Middle frontal gyrus (tissue), 1 donor: ENCODE results near the gene IMPG1.

Source experiments
- DNase-seq: peaks from one replicate; pipeline ENCODE4 v3.0.0-alpha.2; 2015; ENCODE audit warnings: low spot score; ENCODE audit errors: extremely low spot score

The IMPG1 gene

GRCh38 chr6:76072562-76072961, at the start of gene IMPG1:
Gene IMPG1 (minus strand): TSS chr6:76072662. CDS start chr6:76072488, 174 bp downstream.
- no peak for DNase-seq

DNA sequence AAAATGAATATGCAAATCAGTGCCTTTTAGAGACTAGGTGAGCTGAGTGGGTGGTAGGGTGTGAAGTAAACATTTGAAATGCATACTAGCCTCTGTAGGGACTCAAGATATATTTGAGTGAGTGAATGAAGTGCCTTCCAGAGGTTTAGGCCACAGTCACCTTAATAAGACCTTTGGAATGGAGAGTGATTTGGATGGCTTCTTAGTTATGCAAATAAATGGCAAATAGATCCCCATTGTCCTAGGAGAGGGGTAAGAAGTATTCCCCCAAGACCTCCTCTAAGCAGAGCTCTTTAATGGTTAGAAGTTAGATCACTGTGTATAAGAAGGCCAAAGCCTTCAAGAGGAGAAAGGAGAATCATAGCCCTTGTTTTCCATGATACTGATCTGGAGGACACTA, 47.8 kb upstream of the IMPG1 start:
- DNase-seq = no peak

DNA sequence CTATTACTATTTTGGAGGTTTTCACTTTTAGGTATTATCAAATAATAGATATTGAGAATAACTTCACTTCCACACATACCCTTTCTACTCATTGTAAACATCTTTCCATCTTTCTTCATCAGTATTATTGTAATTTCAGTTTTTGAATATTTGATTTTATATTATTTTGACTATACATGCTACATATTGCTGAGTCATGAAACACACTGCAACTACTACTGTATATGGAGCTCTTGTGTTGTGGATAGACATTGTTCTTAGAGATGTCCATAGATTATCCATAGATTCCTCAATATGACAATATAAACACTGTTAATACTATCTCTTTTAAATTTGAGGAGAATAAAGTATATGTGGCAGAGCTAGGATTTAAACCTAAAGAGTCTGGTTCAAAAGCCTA, 819 bp upstream of the IMPG1 start:
- no peak for DNase-seq

- DNase-seq = no peak
These were observed 15.0 kb downstream of the IMPG1 start for GRCh38 chr6:76057469-76057868.

GRCh38 chr6:76052314-76052713, 20.1 kb downstream of the IMPG1 start:
- no peak for DNase-seq

- DNase-seq = no peak
These were observed 28.8 kb downstream of the IMPG1 start for GRCh38 chr6:76043690-76044089.

- DNase-seq = no peak
These were observed 36.7 kb downstream of the IMPG1 start for GRCh38 chr6:76035713-76036112.

DNA sequence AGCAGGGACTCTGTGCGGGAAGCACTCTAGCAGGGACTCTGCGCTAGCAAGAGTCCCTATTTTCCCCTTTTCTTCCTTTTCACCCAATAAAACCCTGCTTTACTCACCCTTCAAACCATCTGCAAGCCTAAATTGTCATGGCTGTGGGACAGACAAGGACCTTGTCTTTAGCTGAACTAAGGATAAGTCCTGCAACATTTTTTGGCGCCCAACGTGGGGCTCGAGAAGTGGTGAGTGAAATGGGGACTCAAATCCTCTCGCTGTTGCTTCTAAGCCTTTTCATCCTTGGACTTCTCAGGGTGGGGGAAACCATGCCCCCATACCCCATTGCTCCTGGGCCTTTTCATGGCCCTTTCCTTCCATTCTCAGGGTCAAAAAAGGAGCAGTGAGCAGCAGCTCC, 46.4 kb downstream of the IMPG1 start:
- DNase-seq = no peak

- DNase-seq = no peak
These were observed 57.6 kb downstream of the IMPG1 start for GRCh38 chr6:76014626-76015530.

GRCh38 chr6:76004202-76004601, 68.3 kb downstream of the IMPG1 start:
- DNase-seq = no peak

DNA sequence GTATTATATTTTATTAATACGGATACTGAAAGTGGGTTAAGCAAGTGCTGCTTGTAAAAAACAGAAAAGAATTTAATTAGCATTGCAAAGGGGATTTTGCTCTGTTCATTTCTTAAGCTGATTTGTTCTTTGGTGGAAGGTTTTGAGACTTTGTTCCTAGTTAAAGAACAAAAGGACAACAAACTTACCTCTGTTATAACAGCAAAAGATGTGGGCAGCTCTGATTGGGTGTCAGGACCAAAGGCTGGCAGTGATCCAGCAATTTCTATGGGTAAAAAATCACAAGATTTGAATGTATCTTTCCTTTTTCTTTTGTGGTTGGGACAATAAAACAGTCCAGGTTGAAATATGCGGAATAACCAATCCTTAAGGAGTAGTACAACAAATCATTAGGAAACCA, 68.8 kb downstream of the IMPG1 start:
- DNase-seq = no peak

GRCh38 chr6:76003113-76003512, 69.3 kb downstream of the IMPG1 start:
- no peak for DNase-seq

DNA sequence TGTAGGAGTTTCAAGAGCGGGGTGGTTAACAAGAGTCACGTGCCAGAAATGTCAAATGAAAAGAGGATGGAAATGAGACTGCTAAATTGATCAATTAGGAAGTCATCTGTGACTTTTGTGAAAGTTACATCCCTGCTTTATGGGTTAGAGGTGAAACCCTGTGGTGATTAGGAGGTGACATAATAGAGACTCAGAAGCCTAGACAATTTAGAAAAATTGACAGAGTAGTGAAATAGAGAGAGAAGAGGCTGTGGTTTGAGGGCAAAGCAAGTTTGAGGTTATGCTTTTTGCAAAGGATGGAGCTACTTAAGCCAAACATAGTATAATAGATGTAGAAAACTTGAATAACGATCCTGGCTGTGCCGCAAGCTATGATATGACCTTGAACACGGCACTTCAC, 71.8 kb downstream of the IMPG1 start:
- DNase-seq = no peak

DNA sequence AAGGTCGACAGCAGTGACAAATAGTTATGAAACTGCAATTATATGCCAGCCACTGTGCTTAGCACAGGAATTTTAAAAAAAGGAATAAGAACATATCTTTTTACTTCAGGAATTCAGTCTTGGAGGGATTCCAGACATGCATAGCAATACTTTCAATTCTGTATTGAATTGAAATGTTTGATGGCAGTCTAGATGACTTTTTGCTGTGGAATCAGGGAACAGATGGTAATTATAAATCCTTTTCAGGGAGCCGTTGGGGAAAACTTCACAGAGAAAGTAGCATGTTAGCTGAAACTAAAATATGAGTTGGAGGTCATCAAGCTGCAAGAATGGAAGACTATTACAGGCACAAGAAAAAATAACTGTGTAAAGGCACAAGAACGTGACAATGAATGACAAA, 74.8 kb downstream of the IMPG1 start:
- DNase-seq = no peak

DNA sequence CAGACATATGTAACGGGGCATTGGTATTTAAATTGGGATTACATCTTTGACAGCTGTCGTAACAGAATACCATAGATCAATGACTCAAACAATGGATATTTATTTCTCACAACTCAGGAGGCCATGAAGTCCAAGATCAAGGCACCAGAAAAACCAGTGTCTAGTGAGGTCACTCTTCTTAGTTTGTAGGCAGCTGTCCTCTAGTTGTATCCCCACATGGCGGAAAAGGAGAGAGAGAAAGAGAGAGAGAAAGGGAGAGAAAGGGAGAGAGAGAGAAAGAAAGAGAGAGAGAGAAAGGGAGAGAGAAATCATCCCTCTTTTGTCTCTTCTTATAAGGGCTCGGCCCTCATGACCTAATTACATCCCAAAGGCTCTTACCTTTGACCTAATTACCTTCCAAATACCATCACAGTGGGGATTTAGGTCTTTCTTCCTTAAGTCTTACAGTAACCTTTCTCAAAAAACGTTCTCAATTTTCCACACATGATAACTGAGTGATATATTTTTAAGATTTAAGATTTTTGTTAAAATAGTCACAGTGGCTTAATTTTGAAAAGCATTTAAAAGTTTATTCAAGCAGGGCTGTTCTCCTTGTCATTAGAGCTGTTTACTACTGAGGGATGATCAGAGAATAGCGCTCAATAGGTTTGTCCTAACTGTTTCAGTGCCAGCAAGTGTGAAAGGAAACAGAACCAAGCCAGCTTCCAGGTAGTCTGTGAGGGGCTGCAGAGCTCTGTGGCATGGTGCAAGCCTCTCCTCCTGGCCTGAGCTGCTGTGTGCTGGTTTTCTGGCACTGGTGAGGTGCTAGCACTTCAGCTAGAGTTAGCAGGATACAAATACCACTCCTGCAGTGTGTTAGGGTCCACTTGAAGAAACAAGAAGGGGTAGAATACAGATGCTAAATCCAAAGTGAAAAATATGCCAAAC, 79.0 kb downstream of the IMPG1 start:
- no peak for DNase-seq

DNA sequence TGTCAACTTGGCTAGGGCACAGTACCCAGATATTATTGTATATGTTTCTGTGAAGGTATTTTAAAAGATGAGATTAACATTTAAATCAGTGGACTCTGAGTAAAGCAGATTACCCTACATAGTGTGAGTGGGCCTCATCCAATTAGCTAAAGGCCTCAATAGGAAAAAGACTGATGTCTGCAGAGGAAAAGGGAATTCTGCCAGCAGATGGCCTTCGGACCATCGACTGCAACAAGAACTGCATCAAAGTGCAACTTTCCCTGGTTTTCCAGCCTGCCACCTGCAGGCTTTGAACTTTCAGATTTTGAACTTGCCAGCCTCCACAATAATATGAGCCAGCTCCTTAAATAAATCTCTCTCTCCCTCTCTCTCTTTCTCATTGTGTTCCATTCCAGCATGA, 80.5 kb downstream of the IMPG1 start:
- DNase-seq = no peak

DNA sequence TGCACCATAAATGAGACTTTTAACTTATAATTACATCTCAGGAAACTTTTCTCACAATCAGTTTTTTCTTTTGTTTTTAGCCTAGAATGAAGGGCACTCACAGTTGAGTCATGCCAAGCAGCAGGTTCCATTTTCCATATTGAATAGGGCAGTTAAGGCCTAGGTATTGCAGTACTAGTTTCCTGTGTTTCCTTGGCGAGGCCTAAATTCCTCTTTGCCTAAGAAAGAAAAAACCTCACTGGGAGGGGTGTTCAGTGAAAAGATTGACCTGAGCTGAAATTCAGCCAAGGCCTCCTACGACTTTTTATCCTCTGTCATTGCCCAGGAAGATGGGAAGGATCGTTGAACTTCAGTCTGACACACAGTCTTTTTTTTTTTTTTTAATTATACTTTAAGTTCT, 85.5 kb downstream of the IMPG1 start:
- no peak for DNase-seq

DNA sequence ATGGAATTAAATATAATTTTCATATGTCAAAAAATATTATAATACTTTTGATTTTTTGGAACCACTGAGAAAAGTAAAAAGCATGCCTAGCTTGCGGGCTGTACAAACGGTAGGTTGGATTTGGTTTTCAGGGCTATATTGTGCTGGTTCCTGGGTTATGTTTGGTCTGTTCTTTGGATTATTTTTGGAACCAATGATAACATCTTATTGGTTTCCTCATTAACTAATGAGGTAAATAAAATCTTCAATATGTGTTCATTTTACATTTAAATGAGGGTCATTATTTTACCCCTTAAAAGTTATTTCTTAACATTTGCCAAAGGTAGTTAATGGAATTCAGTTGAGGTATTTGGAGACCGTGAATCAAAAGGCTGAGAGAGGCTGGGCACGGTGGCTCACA, 96.6 kb downstream of the IMPG1 start:
- no peak for DNase-seq

GRCh38 chr6:75970093-75970492, 102.4 kb downstream of the IMPG1 start:
- no peak for DNase-seq

GRCh38 chr6:75968143-75968542, 104.3 kb downstream of the IMPG1 start:
- no peak for DNase-seq

GRCh38 chr6:75963569-75963968, 108.9 kb downstream of the IMPG1 start:
- DNase-seq = no peak

DNA sequence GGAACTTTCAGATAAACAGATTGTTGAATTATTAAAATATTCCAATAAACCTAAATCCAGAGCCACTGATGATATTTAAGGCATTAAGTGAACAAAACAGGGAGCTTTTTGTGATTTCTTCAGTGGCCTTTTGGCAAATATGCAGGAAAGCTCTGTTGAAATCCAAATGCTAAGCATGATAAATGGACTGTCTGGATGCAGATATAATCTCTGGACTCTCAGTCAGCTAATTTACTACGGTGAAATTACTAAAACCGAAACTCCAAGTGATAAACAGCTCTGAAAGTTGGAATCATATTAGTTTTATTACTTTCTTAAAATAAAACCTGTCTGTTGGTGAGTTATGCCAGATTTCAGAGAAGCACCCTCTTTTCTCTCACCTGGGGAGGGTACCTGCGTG, 120.3 kb downstream of the IMPG1 start:
- DNase-seq = no peak
